NCI-H2171 treated with DMSO at 0.1 percent for 48 hours (cell line): ENCODE data around the gene GPR183.

Source experiments
- DNase-seq: peaks from one replicate; lab custom pipeline; 2025; lab: John Stamatoyannopoulos, UW

GPR183 gene

GRCh38 chr13:99307247-99307646 lies at the start of gene GPR183:
Gene GPR183 (minus strand): TSS chr13:99307399. CDS start chr13:99296145, 11,254 bp downstream.
- DNase-seq = no peak

- no peak for DNase-seq
These were observed 49.3 kb upstream of the GPR183 start for GRCh38 chr13:99356262-99357091.

- DNase-seq = no peak
These were observed 48.7 kb upstream of the GPR183 start for GRCh38 chr13:99356012-99356261.

- DNase-seq = no peak
These were observed 48.2 kb upstream of the GPR183 start for GRCh38 chr13:99355267-99356011.

GRCh38 chr13:99354371-99354951 lies 47.3 kb upstream of the GPR183 start:
- DNase-seq = no peak

- DNase-seq = no peak
These were observed 46.6 kb upstream of the GPR183 start for GRCh38 chr13:99353836-99354235.

- DNase-seq = no peak
These were observed 46.0 kb upstream of the GPR183 start for GRCh38 chr13:99353246-99353600.

GRCh38 chr13:99352351-99353245 lies 45.4 kb upstream of the GPR183 start:
- DNase-seq = no peak

GRCh38 chr13:99351772-99352171 lies 44.6 kb upstream of the GPR183 start:
- DNase-seq = no peak

GRCh38 chr13:99350191-99350590 lies 43.0 kb upstream of the GPR183 start:
- no peak for DNase-seq

- DNase-seq = peak; percentile 46
These were observed 40.8 kb upstream of the GPR183 start for GRCh38 chr13:99347911-99348451.

GRCh38 chr13:99347335-99347878 lies 40.2 kb upstream of the GPR183 start:
- no peak for DNase-seq

- DNase-seq = peak; percentile 10
These were observed 39.3 kb upstream of the GPR183 start for GRCh38 chr13:99346335-99347042.

- DNase-seq = no peak
These were observed 38.1 kb upstream of the GPR183 start for GRCh38 chr13:99345345-99345744.

- DNase-seq = peak; percentile 62
These were observed 37.5 kb upstream of the GPR183 start for GRCh38 chr13:99344610-99345208.

- no peak for DNase-seq
These were observed 35.6 kb upstream of the GPR183 start for GRCh38 chr13:99342723-99343315.

GRCh38 chr13:99341969-99342722 lies 34.9 kb upstream of the GPR183 start:
- no peak for DNase-seq

GRCh38 chr13:99340638-99341037 lies 33.4 kb upstream of the GPR183 start:
- DNase-seq = no peak

GRCh38 chr13:99339736-99340397 lies 32.7 kb upstream of the GPR183 start:
- peak; percentile 77 for DNase-seq
